ENCODE measurements around the gene CCDC141. TPM values are rescaled to one million over a fixed set of nuclear protein-coding genes. Genes with fewer than 3 reads are reported as not detected.

Gene CCDC141
- total RNA-seq, 5 donors from 2014 or later (not counting 1 experiment from before 2014, with no cell fraction given): 13.2 to 44.8 (median 16.8) TPM

GRCh38 chr2:178782236-178782635, 267.7 kb downstream of the CCDC141 start:
- Histone ChIP-seq H3K27me3 (replicated peaks in 1 of 2; ENCODE audit: control insufficient read depth in 2 of 2, extremely low read depth in 1 of 2, insufficient read depth in 2 of 2, low read length in 1 of 2) (no peaks in the 10 kb centered on the region), H3K4me3 (ENCODE audit: control insufficient read depth in 1 of 2, extremely low read depth in 1 of 2, low read length in 1 of 2) (no peak overlapping the region), H3K36me3 (ENCODE audit: control insufficient read depth in 2 of 2, extremely low read depth in 1 of 2, insufficient read depth in 1 of 2, low read length in 1 of 2) (peaks cover 0 to 12% of the 10 kb centered on the region in 2 donors), H3K27ac (ENCODE audit: low read length) (no peak overlapping the region), H3K9me3 (no peaks in the 10 kb centered on the region), H3K4me1 (ENCODE audit: control insufficient read depth in 1 of 2, extremely low read depth in 1 of 2, insufficient read depth in 2 of 2, low read length in 2 of 2) (no peaks in the 10 kb centered on the region)
- POLR2A ChIA-PET: no interaction called here
- H3K36me3 Mint-ChIP-seq: peaks cover 43% of the 10 kb centered on the region
- no peaks in the 10 kb centered on the region for H3K9me3 Mint-ChIP-seq
- H3K27ac Mint-ChIP-seq: no peak overlapping the region
- WGBS (ENCODE audit: insufficient coverage): no CpG with 5 or more reads among the region's 7 CpGs
- no peaks in the 10 kb centered on the region for H3K27me3 Mint-ChIP-seq
- ATAC-seq (replicated peaks in 1 of 4): no peak
- no peak overlapping the region for H3K4me3 Mint-ChIP-seq
- CTCF ChIA-PET: interaction anchor here in 1 of 2 donors (0.7 kb wide), 1 partner anchor 33 kb away, joined by 3 read pairs; no protein-coding TSS in a partner anchor
- H3K4me1 Mint-ChIP-seq: no peaks in the 10 kb centered on the region
- no peak for DNase-seq

Other genes starting within 250 kb of the CCDC141 start
- gene TTN, start 242.7 kb downstream of the CCDC141 start, total RNA-seq: 10 to 100 TPM; 14.3 to 49.2 (median 15.7) TPM
- gene SESTD1, start 214.7 kb upstream of the CCDC141 start, total RNA-seq: 10 to 100 TPM in 2 of 5 donors, 1 to 10 TPM in 3; 4.8 to 13.7 (median 5.5) TPM